KOPT-K1 (cell line): Measurements from ENCODE around the gene RPS6KA6.
"Not testable (repeated sequence)": the region's sequence is repeated elsewhere in the genome, so short reads cannot be mapped to it uniquely, and the experiment has no call there.

ENCODE experiments used
- H3K27ac ChIP-seq: fragments of 200-600 bp; sonication (generic); 2 replicates; pipeline ENCODE4 v1.5.1; 2016; ENCODE audit warnings: antibody characterized with exemption, mild to moderate bottlenecking, low read depth, low read length; ENCODE audit not compliant: poor library complexity, severe bottlenecking
- H3K36me3 ChIP-seq: fragments of 200-600 bp; sonication (generic); 2 replicates; pipeline ENCODE4 v1.5.1; 2017; ENCODE audit warnings: antibody characterized with exemption, mild to moderate bottlenecking, low read length, moderate library complexity; ENCODE audit not compliant: insufficient read depth
- H3K9me3 ChIP-seq: fragments of 200-600 bp; sonication (generic); 2 replicates; pipeline ENCODE4 v1.5.1; 2017; ENCODE audit warnings: antibody characterized with exemption, low read length, mild to moderate bottlenecking; ENCODE audit not compliant: insufficient read depth, poor library complexity, severe bottlenecking

Gene RPS6KA6

DNA sequence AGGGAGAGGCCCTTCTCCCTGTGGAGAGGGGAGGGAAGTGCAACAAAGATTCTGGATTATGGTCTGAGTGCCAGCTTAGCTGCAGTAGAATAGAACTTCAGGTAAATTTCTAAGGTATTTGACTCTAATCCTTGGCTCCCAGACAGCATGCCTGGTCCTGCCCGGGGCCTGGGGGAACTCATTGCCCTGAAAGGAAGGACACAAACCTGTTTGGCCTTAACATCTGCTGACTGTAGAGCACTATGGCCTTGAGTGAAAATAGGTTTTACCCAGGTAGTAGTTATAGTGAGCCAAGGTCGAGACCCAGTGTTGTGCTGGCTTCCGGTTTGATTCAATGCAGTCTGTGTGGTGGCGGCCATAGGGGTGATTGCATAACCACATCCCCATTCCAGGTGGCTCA lies 64.4 kb downstream of the RPS6KA6 start:
- Histone ChIP-seq H3K27ac (no peak overlapping the region), H3K36me3 (no peaks in the 10 kb centered on the region), H3K9me3 (no peaks in the 10 kb centered on the region)

DNA sequence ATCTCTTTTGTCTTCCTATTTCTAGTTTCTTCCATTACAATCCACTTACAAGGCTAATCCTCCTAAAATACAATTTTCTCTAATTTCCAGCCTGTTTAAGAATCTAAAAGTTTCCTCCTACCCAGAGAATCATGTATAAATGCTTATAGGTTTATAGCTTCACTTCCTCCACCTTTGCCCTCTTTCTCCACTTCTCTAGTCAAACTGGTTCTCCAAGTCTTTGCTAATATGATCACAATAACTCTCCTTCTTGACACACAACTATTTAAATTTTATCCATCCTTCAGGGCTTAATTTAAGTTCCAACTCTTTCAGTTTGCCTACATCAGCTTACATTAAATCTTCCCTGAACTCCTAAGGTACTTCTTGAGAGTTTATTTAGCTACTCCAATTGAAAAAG lies 69.2 kb downstream of the RPS6KA6 start:
- Histone ChIP-seq H3K27ac (no peak overlapping the region), H3K36me3 (no peaks in the 10 kb centered on the region), H3K9me3 (no peaks in the 10 kb centered on the region)

DNA sequence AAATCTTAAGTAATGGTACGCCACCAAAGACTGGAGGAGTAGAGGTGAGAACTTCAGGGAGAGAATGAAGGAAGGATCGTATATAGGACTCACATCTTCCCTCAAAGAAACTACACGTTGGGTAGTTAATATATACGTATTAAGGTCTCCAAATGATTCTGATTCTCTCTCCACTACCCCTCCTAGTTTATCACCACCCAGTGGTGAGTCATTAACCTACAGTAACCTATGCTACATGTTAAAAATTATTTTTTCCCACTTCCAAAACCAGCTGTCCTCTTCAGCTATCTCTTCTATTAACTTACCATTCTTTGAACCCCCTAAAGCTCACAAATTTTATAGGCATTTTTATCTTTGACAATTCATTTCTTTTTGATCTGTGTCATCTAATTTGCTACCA lies 69.7 kb downstream of the RPS6KA6 start:
- Histone ChIP-seq H3K36me3 (no peaks in the 10 kb centered on the region), H3K9me3 (no peaks in the 10 kb centered on the region), H3K27ac (no peak overlapping the region)

DNA sequence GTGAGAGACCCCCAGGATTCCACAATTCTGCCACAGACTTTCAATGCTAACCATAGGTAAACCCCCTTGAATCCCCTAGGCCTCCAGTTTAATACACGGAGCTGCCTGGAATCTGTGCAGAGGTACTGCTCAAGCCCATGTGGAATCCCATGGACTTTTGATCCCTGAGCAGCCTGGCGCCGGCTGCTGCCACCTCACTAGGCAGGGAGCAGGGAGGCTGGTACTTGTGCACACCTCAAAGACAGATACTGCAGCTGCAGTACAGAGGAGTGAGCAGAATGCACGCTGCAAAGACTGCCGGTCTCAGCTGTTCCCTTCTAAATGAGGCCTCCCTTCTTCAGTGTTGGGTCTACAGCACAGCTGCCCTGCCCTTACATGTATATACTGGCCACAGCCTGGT lies 79.4 kb downstream of the RPS6KA6 start:
- Histone ChIP-seq H3K36me3 (no peaks in the 10 kb centered on the region), H3K27ac (no peak overlapping the region), H3K9me3 (no peaks in the 10 kb centered on the region)

DNA sequence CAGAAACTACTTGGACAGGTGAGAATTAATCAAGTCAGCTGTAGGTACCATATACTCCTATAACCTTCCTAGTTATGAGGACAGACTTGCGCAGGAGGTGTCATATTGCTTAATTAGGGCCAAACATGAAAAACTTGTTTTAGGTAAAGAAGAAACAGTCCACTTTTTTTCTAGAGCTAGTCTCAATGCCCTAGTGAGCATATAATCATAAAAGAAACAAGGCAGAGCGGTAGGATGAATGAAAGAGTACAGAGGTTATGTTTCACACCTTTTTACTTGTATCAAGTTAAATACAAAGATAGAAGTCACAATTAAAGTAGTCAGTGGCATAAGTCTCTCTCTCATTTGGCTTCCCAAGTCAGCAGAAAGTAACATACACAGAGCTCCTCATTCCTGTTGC lies 88.9 kb downstream of the RPS6KA6 start:
- Histone ChIP-seq H3K27ac (no peak overlapping the region), H3K36me3 (no peaks in the 10 kb centered on the region), H3K9me3 (no peaks in the 10 kb centered on the region)

DNA sequence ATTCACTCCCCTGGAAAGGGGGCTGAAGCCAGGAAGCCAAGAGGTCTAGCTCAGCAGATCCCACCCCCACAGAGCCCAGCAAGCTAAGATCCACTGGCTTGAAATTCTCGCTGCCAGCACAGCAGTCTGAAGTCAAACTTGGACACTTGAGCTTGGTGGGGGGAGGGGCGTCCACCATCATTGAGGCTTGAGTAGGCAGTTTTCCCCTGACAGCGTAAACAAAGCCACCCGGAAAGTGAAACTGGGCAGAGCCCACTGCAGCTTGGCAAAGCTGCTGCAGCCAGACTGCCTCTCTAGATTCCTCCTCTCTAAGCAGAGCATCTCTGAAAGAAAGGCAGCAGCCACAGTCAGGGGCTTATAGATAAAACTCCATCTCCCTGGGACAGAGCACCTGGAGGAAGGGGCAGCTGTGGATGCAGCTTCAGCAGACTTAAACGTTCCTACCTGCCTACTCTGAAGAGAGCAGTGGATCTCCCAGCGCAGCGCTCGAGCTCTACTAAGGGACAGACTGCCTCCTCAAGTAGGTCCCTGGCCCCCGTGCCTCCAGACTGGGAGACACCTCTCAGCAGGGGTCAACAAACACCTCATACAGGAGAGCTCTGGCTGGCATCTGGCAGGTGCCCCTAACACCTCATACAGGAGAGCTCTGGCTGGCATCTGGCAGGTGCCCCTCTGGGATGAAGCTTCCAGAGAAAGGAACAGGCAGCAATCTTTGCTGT lies 108.4 kb downstream of the RPS6KA6 start:
- H3K27ac ChIP-seq, H3K9me3 ChIP-seq, H3K36me3 ChIP-seq: not testable (repeated sequence)

DNA sequence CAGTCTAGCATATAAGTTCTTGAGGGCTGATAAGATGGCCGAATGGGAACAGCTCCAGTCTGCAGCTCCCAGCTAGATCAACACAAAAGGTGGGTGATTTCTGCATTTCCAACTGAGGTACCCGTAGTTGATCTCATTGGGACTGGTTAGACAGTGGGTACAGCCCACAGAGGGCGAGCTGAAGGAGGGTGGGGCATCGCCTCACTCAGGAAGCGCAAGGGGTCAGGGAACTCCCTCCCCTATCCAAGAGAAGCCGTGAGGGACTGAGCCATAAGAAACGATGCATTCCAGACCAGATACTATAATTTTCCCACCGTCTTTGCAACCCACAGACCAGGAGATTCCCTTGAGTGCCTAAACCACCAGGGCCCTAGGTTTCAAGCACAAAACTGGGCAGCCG lies 109.0 kb downstream of the RPS6KA6 start:
- no peaks in the 10 kb centered on the region for H3K36me3 ChIP-seq
- H3K27ac ChIP-seq, result no peak overlapping the region
- H3K9me3 ChIP-seq, result no peaks in the 10 kb centered on the region

DNA sequence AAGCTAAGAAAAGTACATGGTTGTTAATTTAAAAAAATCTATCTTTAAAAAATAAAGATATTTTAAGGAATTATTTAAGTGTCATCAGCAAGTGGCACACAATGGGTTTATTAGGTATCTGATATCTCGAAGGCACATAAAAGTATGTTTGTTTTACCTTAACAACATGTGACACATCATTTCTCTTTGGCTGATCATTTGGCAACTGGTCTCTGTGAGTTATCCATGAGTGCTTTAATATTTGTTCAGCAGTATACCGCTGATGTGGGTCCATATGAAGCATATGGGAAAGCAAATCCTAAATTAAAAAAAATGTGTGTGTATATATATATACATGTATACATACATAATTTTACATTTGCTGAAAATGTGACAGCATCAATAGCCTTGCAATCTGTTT lies 123.2 kb downstream of the RPS6KA6 start:
- H3K9me3 ChIP-seq, result no peaks in the 10 kb centered on the region
- H3K27ac ChIP-seq, result no peak overlapping the region
- no peaks in the 10 kb centered on the region for H3K36me3 ChIP-seq

DNA sequence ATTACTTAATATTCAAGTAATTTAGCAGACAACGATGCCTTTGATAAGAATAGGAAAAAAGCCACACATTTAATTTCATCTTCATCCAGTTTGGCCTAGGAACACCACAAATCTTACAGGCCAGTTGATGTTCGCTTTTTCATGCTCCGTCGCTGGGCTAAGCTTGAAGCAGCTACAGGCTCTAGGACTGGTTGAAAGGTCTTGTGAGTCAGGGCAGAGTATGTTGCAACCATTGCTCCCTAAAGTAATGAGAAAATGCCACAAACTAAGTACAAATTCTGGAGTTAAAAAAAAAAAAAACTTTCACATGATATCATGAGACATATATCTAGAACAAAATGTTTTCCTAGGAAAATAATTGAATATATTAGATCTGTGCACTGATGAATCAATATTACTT lies 123.8 kb downstream of the RPS6KA6 start:
- no peak overlapping the region for H3K27ac ChIP-seq

DNA sequence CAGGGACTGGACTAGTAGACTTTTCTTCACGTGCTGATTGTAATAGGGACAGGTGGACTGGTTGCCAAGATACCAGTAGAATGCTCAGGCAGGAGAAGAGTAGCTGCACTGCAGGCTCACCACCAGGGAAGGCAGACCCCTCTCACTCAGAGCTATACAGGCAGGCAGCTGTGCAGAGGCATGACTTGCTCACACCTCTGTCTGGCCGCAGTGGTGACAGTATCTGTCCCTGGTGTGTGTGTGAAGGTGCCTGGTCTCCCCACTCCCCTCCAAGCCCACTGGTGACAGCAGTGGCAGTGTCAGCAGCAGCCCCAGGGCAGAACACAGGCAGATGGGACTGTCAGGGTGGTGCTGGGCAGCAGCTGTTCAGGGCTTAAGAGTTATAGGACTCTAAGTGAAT lies 140.7 kb downstream of the RPS6KA6 start:
- Histone ChIP-seq H3K9me3 (no peaks in the 10 kb centered on the region), H3K27ac (no peak overlapping the region), H3K36me3 (no peaks in the 10 kb centered on the region)

More for the DNA sequence above, 123.8 kb downstream of the RPS6KA6 start:
- Histone ChIP-seq H3K9me3 (no peaks in the 10 kb centered on the region), H3K36me3 (no peaks in the 10 kb centered on the region)

DNA sequence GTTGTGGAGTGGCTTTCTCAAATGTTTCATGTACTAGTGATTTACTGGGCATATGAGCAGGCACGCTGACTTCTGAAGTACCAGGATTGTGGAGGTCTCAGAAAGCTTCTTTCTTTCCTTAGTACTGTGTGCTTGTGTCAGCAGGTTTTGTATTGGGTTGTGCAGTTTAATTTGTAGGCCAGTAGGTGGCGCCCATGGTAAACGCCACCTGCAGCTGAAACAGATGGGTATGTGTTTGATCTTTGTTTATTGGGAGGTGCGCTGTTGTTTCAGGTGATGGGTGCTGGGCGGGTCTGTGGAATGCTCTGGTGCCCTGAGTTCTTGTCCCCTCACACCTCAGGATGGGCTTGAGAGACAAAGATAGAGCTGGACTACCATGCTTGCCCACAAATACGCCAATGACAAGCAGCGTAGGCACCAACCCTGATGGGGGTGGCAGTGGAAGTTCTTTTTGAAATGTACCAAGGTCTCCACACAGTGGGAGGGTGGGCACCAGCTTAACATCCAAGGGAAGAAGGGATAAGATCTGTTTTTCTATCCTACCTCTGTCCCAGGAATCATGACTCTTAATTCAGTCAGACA lies 141.5 kb downstream of the RPS6KA6 start:
- Histone ChIP-seq H3K9me3 (no peaks in the 10 kb centered on the region), H3K27ac (no peak overlapping the region), H3K36me3 (no peaks in the 10 kb centered on the region)

DNA sequence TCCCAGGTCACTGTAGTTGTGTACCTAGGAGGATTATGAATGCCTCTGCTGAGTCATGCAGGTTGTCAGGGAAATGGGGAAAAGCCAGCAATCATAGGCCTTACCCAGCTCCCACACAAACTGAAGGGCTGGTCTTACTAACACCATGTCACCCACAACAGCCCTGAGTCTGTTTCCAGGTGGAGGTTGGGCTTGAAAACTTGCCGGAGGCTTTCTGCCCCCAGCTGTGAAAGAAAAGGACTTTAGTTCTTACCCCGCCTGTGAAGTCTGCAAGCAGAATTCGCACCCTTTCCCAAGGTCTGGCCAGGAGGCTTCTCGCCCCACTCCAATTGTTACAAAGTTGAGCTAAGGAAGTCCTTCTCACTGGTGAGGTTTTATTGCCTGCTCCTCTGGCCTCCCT lies 143.9 kb downstream of the RPS6KA6 start:
- H3K9me3 ChIP-seq, result no peaks in the 10 kb centered on the region
- H3K36me3 ChIP-seq, result no peaks in the 10 kb centered on the region
- no peak overlapping the region for H3K27ac ChIP-seq
